K562 (cell line): ENCODE data around the gene FMNL3. TPM values are rescaled to one million over a fixed set of nuclear protein-coding genes. Genes with fewer than 3 reads are reported as not detected.

Experiments used
- AFF4 ChIP-seq: sonication (generic); formaldehyde crosslinking; IDR thresholded peaks from 2 replicates; pipeline ENCODE4 v1.8.0; 2023; ENCODE audit warnings: mild to moderate bottlenecking, missing genetic modification reagents
- BHLHE40 ChIP-seq: IDR thresholded peaks from 2 replicates; pipeline ENCODE4 v1.6.1; 2011; ENCODE audit warnings: low read length, improper control_type of control experiment
- CHD1 ChIP-seq: fragments of 200-600 bp; sonication (generic); IDR thresholded peaks from one replicate; pipeline ENCODE4 v1.6.1; 2012; ENCODE audit warnings: mild to moderate bottlenecking, moderate library complexity, low read length, inconsistent platforms
- CXXC5 ChIP-seq: fragments of 250-450 bp; sonication (Bioruptor Pico); IDR thresholded peaks from 2 replicates; pipeline ENCODE4 v1.8.0; 2022; ENCODE audit warnings: inconsistent platforms, mild to moderate bottlenecking, moderate library complexity
- ETS1 ChIP-seq: conservative IDR thresholded peaks from 2 replicates; pipeline ENCODE4 v1.6.1; 2011; ENCODE audit warnings: low read depth, mild to moderate bottlenecking, low read length; ENCODE audit not compliant: control insufficient read depth
- KLF16 ChIP-seq: IDR thresholded peaks from 2 replicates; pipeline ENCODE4 v1.6.1; 2016; ENCODE audit warnings: antibody characterized with exemption
- MEF2D ChIP-seq: conservative IDR thresholded peaks from 2 replicates; pipeline ENCODE4 v1.6.1; 2016; ENCODE audit warnings: low read depth, missing genetic modification characterization, missing compliant biosample characterization
- NR2C1 ChIP-seq, 2 experiments: fragments of 450-650 bp; IDR thresholded peaks; 2 replicates each; pipeline ENCODE4 v1.6.1; 2017; ENCODE audit warnings: mild to moderate bottlenecking in 2 of 2, antibody characterized with exemption in 1 of 2, inconsistent platforms in 1 of 2, missing compliant biosample characterization in 1 of 2, missing genetic modification characterization in 1 of 2
- POLR2G ChIP-seq: fragments of 200-400 bp; formaldehyde crosslinking; IDR thresholded peaks from 2 replicates; pipeline ENCODE4 v1.6.1; 2017; ENCODE audit warnings: low read depth, mild to moderate bottlenecking, antibody characterized with exemption, low read length, moderate library complexity
- SNRNP70 ChIP-seq: fragments of 200-400 bp; formaldehyde crosslinking; optimal IDR thresholded peaks from 2 replicates; pipeline ENCODE3; 2017; ENCODE audit warnings: low read depth, low read length
- STAT5A ChIP-seq: IDR thresholded peaks from 2 replicates; pipeline ENCODE4 v1.6.1; 2012; ENCODE audit warnings: low read length, inconsistent platforms, borderline replicate concordance
- ZNF311 ChIP-seq: fragments of 250-450 bp; sonication (Bioruptor Pico); IDR thresholded peaks from 2 replicates; pipeline ENCODE4 v1.4.0; 2020; ENCODE audit warnings: mild to moderate bottlenecking, moderate library complexity
- ZNF436 ChIP-seq: fragments of 250-450, 450-650 bp; sonication (Bioruptor Pico); formaldehyde crosslinking; IDR thresholded peaks from 2 replicates; pipeline ENCODE4 v1.7.0; 2020; ENCODE audit warnings: mild to moderate bottlenecking
- ZNF589 ChIP-seq: fragments of 200-800 bp; sonication (Bioruptor generic); IDR thresholded peaks from 2 replicates; pipeline ENCODE4 v1.6.1; 2016; ENCODE audit warnings: low read depth, missing genetic modification characterization, missing compliant biosample characterization
- ZNF639 ChIP-seq, 2 experiments: fragments of 200-800 bp in 1 of 2; sonication (Bioruptor generic) in 1 of 2; sonication (generic) in 1 of 2; formaldehyde crosslinking in 1 of 2; IDR thresholded peaks in 1 of 2; conservative IDR thresholded peaks in 1 of 2; 2 replicates each; pipeline versions ENCODE4 v1.5.0 to v1.6.1; 2016 to 2020; ENCODE audit warnings: missing compliant biosample characterization in 1 of 2, missing genetic modification characterization in 1 of 2, missing genetic modification reagents in 1 of 2
- ZNF644 ChIP-seq: fragments of 200-800 bp; sonication (Bioruptor generic); IDR thresholded peaks from 2 replicates; pipeline ENCODE4 v1.6.1; 2016; ENCODE audit warnings: low read depth, missing genetic modification characterization, missing compliant biosample characterization
- polyA plus RNA-seq, 8 experiments: library from polyadenylated mRNA; depleted of rRNA in 4 of 8; stranded (reverse) in 5 of 8; unstranded in 3 of 8; fragments of >200 nt; fragmentation: Nextera tagmentation in 2 of 8; fragmentation: Illumina TruSeq in 1 of 8; extraction: Ambion mirVana in 2 of 8; extraction: Trizol in 1 of 8; gene quantifications; 2 replicates each; pipeline versions ENCODE4 v1.2.1 to v1.2.3, GENCODE V29; 2011 to 2014; ENCODE audit warnings: inconsistent platforms in 1 of 8, missing spikeins in 1 of 8
- total RNA-seq, 7 experiments: library from RNA; depleted of rRNA in 6 of 7; stranded (reverse); fragments of >200 nt in 6 of 7; fragmentation: Illumina TruSeq in 2 of 7; extraction: Trizol in 2 of 7; gene quantifications; 2 replicates each; pipeline versions ENCODE4 v1.2.1 to v1.2.3, GENCODE V29; 2011 to 2021; ENCODE audit warnings: low replicate concordance in 1 of 7

Gene FMNL3
- total and polyA plus RNA-seq, 9 of the 15 experiments (the other 6 are each of a cell fraction or from before 2014, with no cell fraction given): 0.49 to 14.4 (median 6.8) TPM

- TF ChIP-seq AFF4 (CRISPR knock-in tag) (no peak), NR2C1 (IDR thresholded peaks at IDR 0.05) (peak; percentile 66), NR2C1 (tag; IDR thresholded peaks at IDR 0.05) (peak; percentile 82), CXXC5 (CRISPR knock-in tag) (0 out of 2 replicates have a peak, but pooled peaks have one; percentile 25), CHD1 (no peak), SNRNP70 (no peak), ZNF644 (no peak), ZNF436 (CRISPR knock-in tag) (no peak), STAT5A (no peak), BHLHE40 (0 out of 2 replicates have a peak, but pooled peaks have one; percentile 25), ZNF311 (0 out of 2 replicates have a peak, but pooled peaks have one; percentile 52), MEF2D (tag) (peak; percentile 84), ZNF589 (peak; percentile 88), ETS1 (peak; percentile 88), POLR2G (peak; percentile 44; the same call in 1 of the 2 replicates), ZNF639 (CRISPR knock-in tag; conservative IDR thresholded peaks at IDR 0.05 in 1 of 2, IDR thresholded peaks at IDR 0.05 in 1 of 2) (0 out of 4 replicates have a peak, but pooled peaks of 1 of the 2 experiments have one; percentile 65), KLF16 (peak; percentile 90)
Measured at GRCh38 chr12:49662998-49663843, 44.0 kb downstream of the FMNL3 start (continued).
